ENCODE data around the gene SOAT2.
"Not testable (repeated sequence)": the region's sequence is repeated elsewhere in the genome, so short reads cannot be mapped to it uniquely, and the experiment has no call there.

SOAT2 gene

GRCh38 chr12:53105712-53106439 lies 2.6 kb downstream of the SOAT2 start:
- no peak for DNase-seq (ENCODE audit: low read depth)

GRCh38 chr12:53107122-53107521 lies 3.8 kb downstream of the SOAT2 start:
- no peak for DNase-seq (ENCODE audit: low read depth)

- DNase-seq (ENCODE audit: low read depth), result not testable (repeated sequence)
Measured at GRCh38 chr12:53112431-53112830, 9.1 kb downstream of the SOAT2 start.

- no peak for DNase-seq (ENCODE audit: low read depth)
Measured at GRCh38 chr12:53113136-53113705, 9.9 kb downstream of the SOAT2 start.

- DNase-seq (ENCODE audit: low read depth), result no peak
Measured at GRCh38 chr12:53113951-53114350, 10.7 kb downstream of the SOAT2 start.

- DNase-seq (ENCODE audit: low read depth), result no peak
Measured at GRCh38 chr12:53115112-53115890, 12.0 kb downstream of the SOAT2 start.

GRCh38 chr12:53115891-53116648 lies 12.8 kb downstream of the SOAT2 start:
- no peak for DNase-seq (ENCODE audit: low read depth)

- no peak for DNase-seq (ENCODE audit: low read depth)
Measured at GRCh38 chr12:53118751-53119300, 15.5 kb downstream of the SOAT2 start.

- DNase-seq (ENCODE audit: low read depth), result no peak
Measured at GRCh38 chr12:53120685-53121525, 17.6 kb downstream of the SOAT2 start.

- no peak for DNase-seq (ENCODE audit: low read depth)
Measured at GRCh38 chr12:53122961-53123468, 19.7 kb downstream of the SOAT2 start.

- DNase-seq (ENCODE audit: low read depth), result no peak
Measured at GRCh38 chr12:53123578-53124351, 20.5 kb downstream of the SOAT2 start.

- no peak for DNase-seq (ENCODE audit: low read depth)
Measured at GRCh38 chr12:53124352-53124723, 21.1 kb downstream of the SOAT2 start.

GRCh38 chr12:53127169-53127568 lies 23.9 kb downstream of the SOAT2 start:
- no peak for DNase-seq (ENCODE audit: low read depth)

- DNase-seq (ENCODE audit: low read depth), result no peak
Measured at GRCh38 chr12:53128780-53129569, 25.7 kb downstream of the SOAT2 start.

GRCh38 chr12:53131844-53132243 lies 28.6 kb downstream of the SOAT2 start:
- no peak for DNase-seq (ENCODE audit: low read depth)

GRCh38 chr12:53133722-53134121 lies 30.4 kb downstream of the SOAT2 start:
- no peak for DNase-seq (ENCODE audit: low read depth)

GRCh38 chr12:53143355-53143754 lies 40.1 kb downstream of the SOAT2 start:
- DNase-seq (ENCODE audit: low read depth), result no peak

- no peak for DNase-seq (ENCODE audit: low read depth)
Measured at GRCh38 chr12:53145383-53146260, 42.3 kb downstream of the SOAT2 start.

Data from stimulated activated CD8-positive, alpha-beta memory T cell treated with anti-CD3 and anti-CD28 coated beads, Interleukin-12 subunit alpha, Interleukin-12 subunit beta, amount 100 ng/mL, for 1 hour (primary cell).